Fibroblast of villous mesenchyme (primary cell): ENCODE results near the gene LRFN2. TPM values are rescaled to one million over a fixed set of nuclear protein-coding genes. Genes with fewer than 3 reads are reported as not detected.

ENCODE experiments used
- DNase-seq: peaks from one replicate; pipeline ENCODE4 v3.0.0-alpha.2; 2010; ENCODE audit warnings: low read depth
- H3K4me3 ChIP-seq: 2 replicates; pipeline ENCODE4 v1.5.1; 2011; ENCODE audit warnings: low read depth, mild to moderate bottlenecking, low read length
- total RNA-seq: library from RNA; depleted of rRNA; stranded (reverse); fragments of >200 nt; gene quantifications from 2 replicates; pipeline ENCODE4 v1.2.3, GENCODE V29; 2012
- TF ChIP-seq, protein P1 (sequence below): IDR thresholded peaks from 2 replicates; pipeline ENCODE4 v1.5.1; 2012; ENCODE audit warnings: low read depth, mild to moderate bottlenecking, low read length; ENCODE audit not compliant: insufficient read depth

Gene LRFN2
- total RNA-seq, 1 donor, result not detected

DNA sequence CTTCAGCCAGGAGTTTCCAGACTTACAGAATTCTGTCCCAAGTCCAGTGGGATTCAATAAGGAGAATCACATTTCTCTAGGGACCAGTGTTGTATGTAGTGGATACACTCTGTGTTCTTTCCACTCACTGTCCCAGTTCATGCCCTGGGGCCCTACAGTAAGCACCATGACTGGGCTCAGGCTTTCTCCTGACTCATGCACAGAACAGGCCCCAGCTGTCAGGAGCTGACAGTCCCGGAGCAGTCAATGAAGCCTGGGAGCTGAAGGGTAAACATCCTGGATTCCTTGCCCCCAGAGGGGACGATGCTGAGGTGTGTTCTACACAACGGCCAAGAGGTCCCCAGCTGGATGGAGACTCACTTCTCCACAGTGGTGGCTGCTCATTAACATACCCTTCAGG lies 40.2 kb upstream of the LRFN2 start:
- no peak for DNase-seq
- no peak overlapping the region for H3K4me3 ChIP-seq
- TF ChIP-seq, protein P1, sequence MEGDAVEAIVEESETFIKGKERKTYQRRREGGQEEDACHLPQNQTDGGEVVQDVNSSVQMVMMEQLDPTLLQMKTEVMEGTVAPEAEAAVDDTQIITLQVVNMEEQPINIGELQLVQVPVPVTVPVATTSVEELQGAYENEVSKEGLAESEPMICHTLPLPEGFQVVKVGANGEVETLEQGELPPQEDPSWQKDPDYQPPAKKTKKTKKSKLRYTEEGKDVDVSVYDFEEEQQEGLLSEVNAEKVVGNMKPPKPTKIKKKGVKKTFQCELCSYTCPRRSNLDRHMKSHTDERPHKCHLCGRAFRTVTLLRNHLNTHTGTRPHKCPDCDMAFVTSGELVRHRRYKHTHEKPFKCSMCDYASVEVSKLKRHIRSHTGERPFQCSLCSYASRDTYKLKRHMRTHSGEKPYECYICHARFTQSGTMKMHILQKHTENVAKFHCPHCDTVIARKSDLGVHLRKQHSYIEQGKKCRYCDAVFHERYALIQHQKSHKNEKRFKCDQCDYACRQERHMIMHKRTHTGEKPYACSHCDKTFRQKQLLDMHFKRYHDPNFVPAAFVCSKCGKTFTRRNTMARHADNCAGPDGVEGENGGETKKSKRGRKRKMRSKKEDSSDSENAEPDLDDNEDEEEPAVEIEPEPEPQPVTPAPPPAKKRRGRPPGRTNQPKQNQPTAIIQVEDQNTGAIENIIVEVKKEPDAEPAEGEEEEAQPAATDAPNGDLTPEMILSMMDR, result no peak

DNA sequence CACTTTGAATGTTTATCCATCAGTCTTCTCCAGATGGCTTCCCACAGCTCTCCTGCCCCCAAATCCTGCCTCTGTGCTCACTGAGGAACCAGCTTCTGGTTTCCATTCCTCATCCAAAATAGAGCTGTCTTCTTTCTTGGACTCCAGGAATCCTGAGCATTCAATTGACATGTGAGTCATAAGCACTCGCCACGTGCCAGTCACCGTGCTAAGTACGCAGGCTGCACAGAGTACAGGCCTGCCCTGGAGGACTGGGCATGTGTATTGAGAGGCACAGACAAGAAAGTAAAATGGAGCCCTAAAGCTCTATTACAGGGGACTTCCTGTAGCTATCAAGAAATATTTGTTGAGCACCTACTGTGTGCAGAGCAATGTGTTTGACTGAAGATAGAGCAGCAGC lies 39.7 kb upstream of the LRFN2 start:
- H3K4me3 ChIP-seq, result no peak overlapping the region
- TF ChIP-seq, protein P1, result no peak
- no peak for DNase-seq

DNA sequence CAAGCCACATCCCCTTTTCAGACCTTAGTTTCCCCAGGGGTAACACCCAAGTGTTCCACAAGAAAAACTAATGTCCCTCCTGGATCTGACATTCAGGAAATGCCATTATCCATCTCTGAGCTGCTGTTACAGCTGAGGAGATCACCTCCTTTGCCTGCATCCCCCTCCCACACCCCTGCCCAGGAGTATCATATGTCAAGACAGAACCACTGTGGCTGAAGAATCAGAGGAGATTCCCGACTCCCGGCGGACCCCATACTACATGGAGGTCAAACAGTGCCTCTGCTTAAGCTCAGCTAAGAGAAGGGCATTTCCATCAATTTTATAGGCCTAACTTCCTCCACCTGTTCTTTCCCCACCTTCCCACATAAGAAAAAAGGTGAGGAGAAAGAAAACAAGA lies 36.8 kb upstream of the LRFN2 start:
- TF ChIP-seq, protein P1, result no peak
- no peak overlapping the region for H3K4me3 ChIP-seq
- no peak for DNase-seq

DNA sequence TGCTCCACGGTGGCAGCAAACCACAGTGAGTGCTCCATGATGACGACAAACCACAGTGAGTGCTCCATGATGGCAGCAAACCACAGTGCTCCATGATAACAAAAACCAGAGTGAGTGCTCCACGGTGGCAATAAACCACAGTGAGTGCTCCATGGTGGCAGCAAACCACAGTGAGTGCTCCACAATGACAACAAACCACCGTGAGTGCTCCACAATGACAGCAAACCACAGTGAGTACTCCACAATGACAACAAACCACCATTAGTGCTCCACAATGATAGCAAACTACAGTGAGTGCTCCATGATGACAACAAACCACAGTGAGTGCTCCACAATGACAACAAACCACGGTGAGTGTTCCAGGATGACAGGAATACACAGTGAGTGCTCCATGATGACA lies 36.0 kb upstream of the LRFN2 start:
- H3K4me3 ChIP-seq, result no peak overlapping the region
- DNase-seq, result no peak
- TF ChIP-seq, protein P1, result no peak

DNA sequence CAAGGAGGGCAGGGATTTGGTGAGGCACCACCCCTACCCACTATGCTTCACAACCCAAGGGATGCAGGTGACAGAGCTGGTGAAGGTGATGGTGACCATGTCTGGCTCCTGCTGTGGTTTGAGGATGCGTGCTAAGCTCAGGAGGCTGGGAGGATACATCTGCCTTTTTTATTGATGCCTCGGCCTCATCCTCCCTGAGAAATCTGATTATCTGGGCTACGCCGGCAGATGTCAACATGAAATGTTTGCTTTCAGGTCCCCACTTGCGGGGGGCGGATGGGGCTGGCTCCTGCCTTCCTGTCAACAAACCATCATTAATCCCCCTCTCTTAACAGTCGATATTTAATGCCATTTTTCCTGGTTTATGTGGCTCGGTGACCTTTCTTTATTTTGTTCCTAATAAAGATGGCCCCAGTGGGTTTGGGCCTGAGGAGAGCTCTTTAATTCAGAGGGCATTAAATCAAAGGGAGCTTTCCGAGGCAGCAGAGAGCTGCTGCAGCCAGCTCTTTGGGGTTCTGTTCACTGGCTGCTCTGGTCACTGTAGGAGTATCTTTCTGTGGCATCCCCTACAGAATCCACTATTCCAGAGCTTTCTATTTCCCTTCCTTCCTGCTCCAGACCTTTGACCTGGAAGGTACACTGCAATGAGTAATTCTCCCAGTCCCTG lies 33.5 kb upstream of the LRFN2 start:
- TF ChIP-seq, protein P1, result no peak
- no peak overlapping the region for H3K4me3 ChIP-seq
- no peak for DNase-seq

DNA sequence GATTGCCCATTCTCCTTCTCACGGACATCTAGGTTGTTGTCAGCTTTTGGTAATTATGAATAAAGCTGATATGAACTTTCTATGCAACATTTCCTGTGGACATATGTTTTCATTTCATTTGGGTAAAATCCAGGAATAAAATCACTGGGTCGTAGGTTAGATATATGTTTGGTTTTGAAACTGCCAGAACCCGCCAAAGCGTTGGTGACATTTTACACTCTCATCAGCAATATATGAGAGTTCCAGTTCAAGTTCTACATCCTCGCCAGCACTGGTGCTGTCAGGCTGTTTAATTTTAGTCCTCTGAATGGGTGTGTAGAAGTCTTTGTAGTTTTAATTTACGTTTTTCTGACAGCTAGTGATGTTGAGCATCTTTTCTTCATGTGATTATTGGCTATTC lies 27.5 kb upstream of the LRFN2 start:
- no peak for DNase-seq
- TF ChIP-seq, protein P1, result no peak
- no peak overlapping the region for H3K4me3 ChIP-seq

DNA sequence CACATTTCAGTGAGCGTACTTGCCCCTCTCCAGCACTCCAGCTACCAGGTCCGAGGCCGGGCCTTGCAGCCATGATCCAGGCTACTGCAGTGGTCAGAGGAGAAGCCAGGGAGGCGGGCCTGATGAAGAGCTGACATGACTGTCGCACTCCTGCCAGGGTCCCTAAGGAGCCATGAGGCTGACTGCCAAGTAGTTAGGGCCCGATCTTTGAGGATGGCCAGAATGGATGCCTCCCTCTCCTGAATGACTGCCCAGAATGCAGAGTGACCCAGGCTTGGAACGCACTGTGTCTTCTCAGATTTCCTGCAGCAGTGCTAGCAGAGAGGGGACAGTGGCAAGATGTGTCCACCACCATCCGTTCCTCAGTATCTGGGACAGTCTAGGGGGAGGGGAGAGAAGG lies 24.7 kb upstream of the LRFN2 start:
- DNase-seq, result no peak
- no peak overlapping the region for H3K4me3 ChIP-seq
- TF ChIP-seq, protein P1, result no peak
